ENCODE data around the gene FAM9C. TPM values are rescaled to one million over a fixed set of nuclear protein-coding genes. Genes with fewer than 3 reads are reported as not detected.
A peak's percentile ranks its signal among the peaks of the same experiment; 100 is the strongest.

FAM9C gene
- not detected for total RNA-seq
- long read RNA-seq = 0 reads

DNA sequence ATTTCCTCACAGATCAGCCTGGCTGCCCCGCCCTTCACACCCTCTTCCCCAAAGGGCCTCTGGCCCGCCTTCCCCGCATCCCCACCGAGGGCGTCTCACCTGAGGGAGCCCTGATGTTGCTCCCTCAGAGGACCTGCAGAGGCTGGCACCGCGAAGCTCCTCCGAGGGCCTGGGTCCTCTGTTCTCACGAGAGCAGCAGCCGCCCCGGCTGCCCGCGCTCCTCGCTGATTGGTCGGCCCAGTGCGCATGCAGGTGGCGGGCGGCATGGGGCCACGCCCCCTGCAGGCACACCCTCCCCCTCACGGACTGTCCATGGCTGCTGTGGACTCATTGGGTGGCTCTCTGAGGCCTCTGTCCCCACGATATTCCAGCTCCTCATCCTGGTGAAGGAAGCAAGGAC is at the start of gene FAM9C:
Gene FAM9C (minus strand): TSS at position 180 of the 400 bp plus-strand sequence. CDS start 831 bp downstream, outside the sequence.
- no peak within 1 kb of the TSS for H3K27ac ChIP-seq
- ATAC-seq (no peak), DNase-seq (no peak)
- no peaks in the 10 kb centered on the region for H3K27me3 ChIP-seq (ENCODE audit: low read depth)
- H3K36me3 ChIP-seq = no peaks in the 10 kb centered on the region
- no peaks in the 10 kb centered on the region for H3K4me1 ChIP-seq
- TF ChIP-seq, protein P1, sequence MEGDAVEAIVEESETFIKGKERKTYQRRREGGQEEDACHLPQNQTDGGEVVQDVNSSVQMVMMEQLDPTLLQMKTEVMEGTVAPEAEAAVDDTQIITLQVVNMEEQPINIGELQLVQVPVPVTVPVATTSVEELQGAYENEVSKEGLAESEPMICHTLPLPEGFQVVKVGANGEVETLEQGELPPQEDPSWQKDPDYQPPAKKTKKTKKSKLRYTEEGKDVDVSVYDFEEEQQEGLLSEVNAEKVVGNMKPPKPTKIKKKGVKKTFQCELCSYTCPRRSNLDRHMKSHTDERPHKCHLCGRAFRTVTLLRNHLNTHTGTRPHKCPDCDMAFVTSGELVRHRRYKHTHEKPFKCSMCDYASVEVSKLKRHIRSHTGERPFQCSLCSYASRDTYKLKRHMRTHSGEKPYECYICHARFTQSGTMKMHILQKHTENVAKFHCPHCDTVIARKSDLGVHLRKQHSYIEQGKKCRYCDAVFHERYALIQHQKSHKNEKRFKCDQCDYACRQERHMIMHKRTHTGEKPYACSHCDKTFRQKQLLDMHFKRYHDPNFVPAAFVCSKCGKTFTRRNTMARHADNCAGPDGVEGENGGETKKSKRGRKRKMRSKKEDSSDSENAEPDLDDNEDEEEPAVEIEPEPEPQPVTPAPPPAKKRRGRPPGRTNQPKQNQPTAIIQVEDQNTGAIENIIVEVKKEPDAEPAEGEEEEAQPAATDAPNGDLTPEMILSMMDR (IDR thresholded peaks at IDR 0.05) = no peak
- no peak within 1 kb of the TSS for H3K4me3 ChIP-seq
- intact Hi-C loops (cut with DNase I) = no loop called here
- no peaks in the 10 kb centered on the region for H3K9me3 ChIP-seq

DNA sequence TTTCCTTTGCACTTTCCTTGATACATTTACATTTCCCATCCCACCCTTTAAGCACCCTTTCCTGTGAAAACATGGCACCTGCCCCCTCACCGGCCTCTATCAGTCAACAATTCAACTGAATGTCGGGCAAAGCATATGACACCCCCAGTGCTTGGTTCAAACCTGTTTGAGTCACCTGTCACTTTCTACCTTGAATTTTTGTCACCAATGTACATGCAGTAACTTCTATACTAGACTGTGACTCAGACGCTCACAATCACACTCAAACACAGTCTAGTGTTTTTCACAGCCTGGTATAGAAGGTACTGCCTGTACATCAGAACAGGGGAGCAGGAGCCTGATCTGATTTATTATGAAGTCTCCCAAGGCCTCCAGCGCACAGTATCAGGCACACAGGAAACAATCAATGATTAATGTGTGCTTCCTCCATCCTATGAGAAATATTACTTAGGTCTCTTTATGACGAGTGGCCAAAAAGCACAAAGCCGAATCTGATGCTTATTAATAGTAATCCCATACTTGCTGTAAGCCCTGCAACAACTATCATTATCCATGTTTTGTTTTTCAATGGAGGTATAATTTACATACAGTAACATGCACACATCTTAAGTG is 49.2 kb upstream of the FAM9C start:
- no peaks in the 10 kb centered on the region for H3K27me3 ChIP-seq (ENCODE audit: low read depth)
- peak overlapping the region; percentile 24 for H3K27ac ChIP-seq
- TF ChIP-seq, protein P1 (IDR thresholded peaks at IDR 0.05) = no peak
- H3K9me3 ChIP-seq = no peaks in the 10 kb centered on the region
- no peak for DNase-seq
- ATAC-seq = no peak
- peaks cover 13% of the 10 kb centered on the region for H3K4me1 ChIP-seq
- no peaks in the 10 kb centered on the region for H3K36me3 ChIP-seq
- intact Hi-C loops (cut with DNase I) = no loop called here
- H3K4me3 ChIP-seq = no peak overlapping the region

DNA sequence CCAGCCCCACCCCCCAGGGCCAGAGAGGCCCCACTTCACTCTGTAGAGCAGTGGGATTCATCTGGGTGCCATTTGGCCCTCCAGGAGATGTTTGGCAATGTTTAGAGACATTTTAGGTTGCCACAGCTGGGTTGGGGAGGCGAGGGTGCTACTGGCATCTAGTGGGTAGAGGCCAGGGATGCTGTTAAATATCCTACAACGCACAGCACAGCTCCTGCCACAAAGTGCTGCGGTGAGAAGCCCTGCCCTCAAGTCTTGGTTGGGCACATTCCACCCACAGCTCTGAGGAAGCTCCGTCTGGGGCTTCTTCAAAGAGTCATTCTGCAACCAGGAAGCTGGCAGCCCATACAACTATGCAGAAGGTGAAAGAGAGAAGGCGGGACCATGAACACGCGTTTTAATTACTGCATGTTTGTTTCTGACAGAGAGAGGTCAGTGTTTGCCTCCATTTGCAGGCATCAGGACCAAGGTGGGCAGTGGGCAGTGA is 48.1 kb upstream of the FAM9C start:
- DNase-seq = peak; percentile 72
- Histone ChIP-seq H3K27ac (peak overlapping the region; percentile 79), H3K9me3 (no peaks in the 10 kb centered on the region), H3K27me3 (ENCODE audit: low read depth) (no peaks in the 10 kb centered on the region), H3K4me1 (peaks cover 13% of the 10 kb centered on the region), H3K36me3 (no peaks in the 10 kb centered on the region), H3K4me3 (no peak overlapping the region)
- TF ChIP-seq, protein P1 (IDR thresholded peaks at IDR 0.05) = no peak
- peak; percentile 74 to 92 for ATAC-seq
- intact Hi-C loops (cut with DNase I) = no loop called here

DNA sequence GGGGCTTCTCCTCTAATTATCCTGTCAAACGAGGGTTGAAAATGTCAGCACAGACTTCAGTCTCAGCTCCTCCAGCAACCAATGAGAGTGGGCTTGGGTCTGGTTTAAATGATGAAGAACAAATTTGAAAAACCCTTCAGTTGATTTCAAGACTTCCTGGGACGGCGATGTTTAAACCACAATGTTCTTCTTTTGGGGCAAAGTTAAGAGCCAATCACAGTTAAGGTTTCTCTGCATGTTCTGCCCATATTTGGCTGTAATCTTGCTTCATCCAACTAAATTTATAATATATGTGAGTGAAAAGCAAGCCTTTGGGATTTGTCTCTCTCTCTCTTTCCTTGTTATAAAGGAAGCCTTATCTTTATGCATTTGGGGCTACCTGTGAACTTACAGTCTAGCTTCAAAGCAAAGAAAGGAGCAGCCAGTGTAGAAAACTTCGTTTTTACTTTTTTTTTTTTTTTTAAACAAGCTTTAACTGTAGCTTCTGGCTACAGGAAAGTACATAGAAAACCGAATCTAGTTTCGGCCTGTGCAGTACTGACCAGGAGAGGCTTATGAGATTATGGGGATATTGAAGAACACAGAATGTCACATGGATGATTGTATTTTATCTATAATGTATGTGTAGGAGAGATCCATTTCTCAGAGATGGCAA is 46.8 kb upstream of the FAM9C start:
- DNase-seq (no peak), ATAC-seq (peak; percentile 27 to 34)
- no peaks in the 10 kb centered on the region for H3K27me3 ChIP-seq (ENCODE audit: low read depth)
- H3K27ac ChIP-seq = peak overlapping the region; percentile 79
- H3K9me3 ChIP-seq = no peaks in the 10 kb centered on the region
- TF ChIP-seq, protein P1 (IDR thresholded peaks at IDR 0.05) = no peak
- peaks cover 13% of the 10 kb centered on the region for H3K4me1 ChIP-seq
- H3K4me3 ChIP-seq = no peak overlapping the region
- intact Hi-C loops (cut with DNase I) = no loop called here
- no peaks in the 10 kb centered on the region for H3K36me3 ChIP-seq

DNA sequence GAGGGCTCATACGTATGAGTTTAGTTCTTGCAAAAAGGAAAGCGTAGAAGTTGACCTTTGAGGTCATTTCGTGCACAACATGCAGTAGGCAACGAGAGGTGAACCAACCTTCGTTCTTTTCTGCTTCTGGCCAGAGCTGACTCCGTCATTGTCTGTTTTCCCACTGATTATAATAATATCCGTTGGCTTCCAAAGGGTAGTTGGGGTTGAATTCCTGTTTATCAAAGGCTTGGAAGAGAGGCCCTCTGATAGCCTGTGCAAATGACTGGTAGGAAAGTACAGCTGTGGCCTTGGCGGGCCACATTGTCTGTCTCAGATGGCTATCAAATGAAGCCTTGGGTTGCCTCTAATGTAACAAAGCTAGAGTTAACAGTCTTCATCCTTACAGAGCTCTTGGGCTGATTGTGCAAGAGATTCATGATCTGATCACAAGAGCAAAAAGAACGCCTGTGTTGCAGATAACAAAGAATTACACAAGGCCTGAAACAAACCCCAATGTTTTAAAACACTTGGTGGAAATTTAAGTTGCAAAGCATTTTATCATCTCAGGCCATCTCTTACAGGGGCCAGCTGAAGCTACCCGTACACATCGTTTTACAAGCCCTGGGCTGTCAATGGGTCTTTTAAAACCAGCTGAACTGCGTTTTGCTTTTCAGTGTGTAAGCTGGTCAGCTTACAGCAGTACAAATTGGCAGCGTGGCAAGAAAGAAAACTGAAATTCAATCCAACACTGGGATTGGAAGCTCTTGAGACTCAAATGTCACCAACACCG is 46.1 kb upstream of the FAM9C start:
- Histone ChIP-seq H3K36me3 (no peaks in the 10 kb centered on the region), H3K27ac (peak overlapping the region; percentile 79), H3K9me3 (no peaks in the 10 kb centered on the region), H3K27me3 (ENCODE audit: low read depth) (no peaks in the 10 kb centered on the region), H3K4me3 (no peak overlapping the region), H3K4me1 (peaks cover 13% of the 10 kb centered on the region)
- DNase-seq (no peak), ATAC-seq (peak in 1 of 2 donors; percentile 41)
- TF ChIP-seq, protein P1 (IDR thresholded peaks at IDR 0.05) = no peak
- intact Hi-C loops (cut with DNase I) = no loop called here

Data from lower lobe of right lung (tissue), 2 donors.